Effector memory CD4-positive, alpha-beta T cell (primary cell): Measurements from ENCODE around the gene CYSRT1.

ENCODE experiments used
- DNase-seq, 3 donors: peaks; one replicate each; pipeline ENCODE4 v3.0.0-alpha.2; 2020
- H3K27ac ChIP-seq: 2 replicates; pipeline ENCODE4 v1.7.0; 2013; ENCODE audit warnings: mild to moderate bottlenecking, low read length, moderate library complexity; ENCODE audit not compliant: insufficient read depth, poor library complexity, severe bottlenecking
- H3K27me3 ChIP-seq: replicated peaks from 2 replicates; pipeline ENCODE4 v1.7.0; 2013; ENCODE audit warnings: mild to moderate bottlenecking, low read length; ENCODE audit not compliant: insufficient read depth, control insufficient read depth, poor library complexity, severe bottlenecking
- H3K36me3 ChIP-seq: 2 replicates; pipeline ENCODE4 v1.7.0; 2013; ENCODE audit warnings: mild to moderate bottlenecking, low read length, moderate library complexity; ENCODE audit not compliant: control insufficient read depth, insufficient read depth
- H3K4me1 ChIP-seq: 2 replicates; pipeline ENCODE4 v1.7.0; 2013; ENCODE audit warnings: low read length, mild to moderate bottlenecking; ENCODE audit not compliant: control insufficient read depth, insufficient read depth, poor library complexity, severe bottlenecking
- H3K4me3 ChIP-seq: 2 replicates; pipeline ENCODE4 v1.7.0; 2013; ENCODE audit warnings: low read length, low read depth, mild to moderate bottlenecking; ENCODE audit not compliant: insufficient read depth, poor library complexity, severe bottlenecking
- H3K9me3 ChIP-seq: 2 replicates; pipeline ENCODE4 v1.7.0; 2013; ENCODE audit warnings: mild to moderate bottlenecking, low read length, moderate library complexity; ENCODE audit not compliant: control insufficient read depth

The CYSRT1 gene

DNA sequence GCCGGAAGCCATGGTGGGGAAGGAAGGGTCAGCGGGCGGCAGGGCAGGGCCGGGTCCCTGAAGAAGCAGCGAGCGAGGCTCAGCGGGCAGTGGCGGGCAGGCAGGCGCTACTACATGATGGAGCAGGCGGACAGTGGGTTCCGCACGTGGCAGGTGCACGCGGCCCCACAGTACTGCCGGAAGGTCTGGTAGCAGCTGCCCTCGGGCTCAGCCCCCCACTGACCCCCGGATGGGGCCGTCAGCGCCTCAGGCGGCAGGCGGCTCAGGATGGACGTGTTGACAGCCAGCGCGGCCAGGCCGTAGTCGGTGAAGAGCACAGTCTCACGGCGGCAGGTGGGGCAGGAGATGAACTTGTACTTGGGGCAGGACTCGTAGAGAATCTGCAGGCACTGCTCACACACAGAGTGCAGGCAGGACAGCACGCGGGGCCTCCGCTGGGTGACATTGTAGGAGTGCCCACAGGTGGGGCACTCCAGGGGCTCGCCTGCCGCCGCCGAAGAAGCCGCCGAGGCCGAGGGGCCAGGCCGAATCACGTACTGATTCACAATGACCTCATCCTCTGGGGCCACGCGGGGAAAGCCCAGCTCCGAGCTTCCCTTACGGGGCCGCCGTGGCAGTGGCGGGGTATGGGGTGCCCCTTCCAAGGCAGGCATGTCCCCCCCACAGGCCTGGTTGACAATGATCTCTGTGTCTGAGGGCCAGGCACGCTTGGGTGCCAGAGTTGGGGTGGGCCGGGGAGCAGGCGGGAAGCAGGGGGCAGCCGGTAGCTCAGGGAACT is 4.5 kb upstream of the CYSRT1 start:
- Histone ChIP-seq H3K27me3 (no peaks in the 10 kb centered on the region), H3K4me3 (no peak overlapping the region), H3K36me3 (no peaks in the 10 kb centered on the region), H3K4me1 (peaks cover 20% of the 10 kb centered on the region), H3K9me3 (no peaks in the 10 kb centered on the region), H3K27ac (no peak overlapping the region)
- no peak for DNase-seq

DNA sequence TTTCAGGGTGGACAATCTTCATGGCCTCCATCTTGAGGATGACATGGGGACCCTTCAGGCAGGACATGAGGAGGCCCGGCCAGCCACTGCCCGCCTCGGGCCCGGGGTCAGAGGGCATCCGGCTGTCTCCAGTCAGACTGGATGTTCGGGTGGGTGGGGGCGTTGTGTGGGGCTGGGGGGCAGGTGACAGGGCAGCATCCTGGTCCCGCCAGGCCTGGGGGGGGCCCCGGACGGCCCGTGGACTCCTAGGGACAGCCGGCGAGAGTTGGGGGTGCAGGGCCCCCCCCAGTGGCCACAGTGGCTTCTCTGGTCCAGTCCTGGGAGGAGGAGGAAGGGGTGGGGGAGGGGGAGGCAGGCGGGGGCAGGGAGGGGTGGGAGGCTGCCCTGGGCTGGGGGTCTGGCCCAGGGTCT is 3.9 kb upstream of the CYSRT1 start:
- Histone ChIP-seq H3K27me3 (no peaks in the 10 kb centered on the region), H3K27ac (no peak overlapping the region), H3K36me3 (no peaks in the 10 kb centered on the region), H3K4me1 (peaks cover 20% of the 10 kb centered on the region), H3K4me3 (no peak overlapping the region), H3K9me3 (no peaks in the 10 kb centered on the region)
- no peak for DNase-seq

DNA sequence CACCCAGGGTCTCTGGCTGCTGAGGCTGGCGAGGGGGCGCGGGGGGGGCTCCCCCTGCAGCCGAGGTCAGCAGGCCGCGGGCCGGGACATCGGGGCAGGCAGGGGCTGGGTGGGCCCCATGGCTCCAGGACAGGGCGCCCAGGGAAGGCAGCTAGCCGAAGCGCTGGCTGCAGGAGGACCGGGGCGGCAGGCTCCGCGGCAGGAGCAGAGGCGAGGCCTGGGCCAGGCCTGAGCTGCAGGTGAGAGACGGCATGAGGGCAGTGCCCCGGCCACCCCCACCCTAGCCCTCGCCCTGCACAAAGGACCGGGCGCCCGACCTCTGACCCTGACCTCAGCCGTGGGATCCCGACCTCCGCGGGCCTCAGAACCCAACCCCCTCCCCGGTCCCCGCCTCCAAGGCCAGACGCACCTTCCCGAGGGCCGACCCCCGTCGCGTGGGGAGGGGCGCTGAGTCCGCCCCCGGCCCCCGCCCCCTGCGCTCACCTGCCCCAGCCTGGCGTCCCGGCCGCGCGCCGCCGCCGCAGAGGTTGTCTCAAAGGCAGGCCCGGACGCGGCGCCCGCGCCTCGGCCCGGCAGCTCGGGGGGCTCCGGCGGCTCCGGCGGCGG is 3.4 kb upstream of the CYSRT1 start:
- no peak for DNase-seq
- Histone ChIP-seq H3K27me3 (no peaks in the 10 kb centered on the region), H3K9me3 (no peaks in the 10 kb centered on the region), H3K36me3 (no peaks in the 10 kb centered on the region), H3K4me1 (peaks cover 20% of the 10 kb centered on the region), H3K27ac (no peak overlapping the region), H3K4me3 (peak overlapping the region; percentile 39)

- H3K9me3 ChIP-seq, result no peaks in the 10 kb centered on the region
- no peak for DNase-seq
- H3K4me3 ChIP-seq, result peak within 1 kb of the TSS; percentile 60
- H3K27ac ChIP-seq, result peak within 1 kb of the TSS; percentile 53
- H3K36me3 ChIP-seq, result no peaks in the 10 kb centered on the region
- no peaks in the 10 kb centered on the region for H3K27me3 ChIP-seq
- H3K4me1 ChIP-seq, result peaks cover 22% of the 10 kb centered on the region
Observed at GRCh38 chr9:137222190-137223077, 2.5 kb upstream of the CYSRT1 start, which contains the start of gene RNF208. Gene RNF208 (minus strand): TSS chr9:137222240. CDS start chr9:137221212, 1,028 bp downstream.

GRCh38 chr9:137223078-137223970 is 1.6 kb upstream of the CYSRT1 start:
- H3K27ac ChIP-seq, result peak overlapping the region; percentile 86
- peaks cover 22% of the 10 kb centered on the region for H3K4me1 ChIP-seq
- DNase-seq, result peak; percentile 98
- H3K27me3 ChIP-seq, result no peaks in the 10 kb centered on the region
- peak overlapping the region; percentile 82 for H3K4me3 ChIP-seq
- no peaks in the 10 kb centered on the region for H3K36me3 ChIP-seq
- H3K9me3 ChIP-seq, result no peaks in the 10 kb centered on the region

GRCh38 chr9:137225699-137226331 is 841 bp downstream of the CYSRT1 start:
- no peaks in the 10 kb centered on the region for H3K9me3 ChIP-seq
- H3K27me3 ChIP-seq, result peaks cover 4% of the 10 kb centered on the region
- no peak overlapping the region for H3K4me3 ChIP-seq
- no peaks in the 10 kb centered on the region for H3K36me3 ChIP-seq
- H3K27ac ChIP-seq, result no peak overlapping the region
- peaks cover 22% of the 10 kb centered on the region for H3K4me1 ChIP-seq
- DNase-seq, result no peak

DNA sequence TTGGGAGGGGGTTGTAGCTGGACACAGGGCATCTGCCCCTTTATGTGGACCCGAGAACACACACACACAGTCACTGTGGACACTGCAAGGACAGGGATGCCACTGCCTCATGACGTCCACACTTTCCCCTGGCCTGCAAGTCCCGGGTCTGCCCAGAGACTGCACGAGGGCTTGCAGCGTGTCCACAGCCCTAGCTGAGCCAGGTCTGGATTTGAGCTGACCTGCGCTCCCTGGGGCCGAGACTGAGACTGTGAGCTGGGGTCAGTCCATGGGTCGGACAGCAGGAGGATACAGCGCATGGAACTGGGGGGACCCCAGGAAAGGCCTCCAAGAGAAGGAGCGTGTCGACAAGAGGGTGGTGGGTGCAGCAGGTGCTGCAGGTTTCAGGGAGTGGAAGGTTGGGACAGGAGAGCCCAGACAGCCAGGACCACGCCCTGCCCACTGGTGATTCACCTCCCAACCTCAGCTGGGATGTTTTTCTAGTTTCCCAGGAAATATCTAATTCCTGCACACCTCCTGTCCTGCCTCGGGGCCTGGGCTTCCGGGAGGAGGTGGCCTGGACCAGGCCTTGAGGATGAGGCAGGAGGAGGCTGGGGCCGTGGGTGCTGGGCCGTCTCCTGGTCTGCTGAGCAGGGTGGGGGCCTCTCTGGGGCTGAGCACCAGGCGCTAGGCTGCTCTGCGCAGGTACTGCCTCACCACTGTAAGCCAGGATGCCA is 1.5 kb downstream of the CYSRT1 start:
- no peak for DNase-seq
- H3K4me1 ChIP-seq, result peaks cover 22% of the 10 kb centered on the region
- no peak overlapping the region for H3K4me3 ChIP-seq
- H3K36me3 ChIP-seq, result no peaks in the 10 kb centered on the region
- H3K27ac ChIP-seq, result no peak overlapping the region
- H3K9me3 ChIP-seq, result no peaks in the 10 kb centered on the region
- peaks cover 4% of the 10 kb centered on the region for H3K27me3 ChIP-seq

- Histone ChIP-seq H3K27me3 (peaks cover 4% of the 10 kb centered on the region), H3K4me1 (peaks cover 22% of the 10 kb centered on the region)
Observed at GRCh38 chr9:137227054-137227852, 2.3 kb downstream of the CYSRT1 start, which contains the start of gene RNF224. Gene RNF224 (plus strand): TSS chr9:137227502. CDS start chr9:137228336, 834 bp downstream.

More at GRCh38 chr9:137227054-137227852, 2.3 kb downstream of the CYSRT1 start, which contains the start of gene RNF224:
- peak; percentile 61 to 70 (median 67) for DNase-seq
- H3K9me3 ChIP-seq, result no peaks in the 10 kb centered on the region
- no peak within 1 kb of the TSS for H3K4me3 ChIP-seq
- H3K27ac ChIP-seq, result no peak within 1 kb of the TSS
- no peaks in the 10 kb centered on the region for H3K36me3 ChIP-seq
